Brain pericyte (primary cell): ENCODE results near the gene SVOP.

ENCODE experiments used
- DNase-seq: peaks from one replicate; pipeline ENCODE4 v3.0.0-alpha.2; 2012; ENCODE audit warnings: low read depth, low spot score

Gene SVOP

DNA sequence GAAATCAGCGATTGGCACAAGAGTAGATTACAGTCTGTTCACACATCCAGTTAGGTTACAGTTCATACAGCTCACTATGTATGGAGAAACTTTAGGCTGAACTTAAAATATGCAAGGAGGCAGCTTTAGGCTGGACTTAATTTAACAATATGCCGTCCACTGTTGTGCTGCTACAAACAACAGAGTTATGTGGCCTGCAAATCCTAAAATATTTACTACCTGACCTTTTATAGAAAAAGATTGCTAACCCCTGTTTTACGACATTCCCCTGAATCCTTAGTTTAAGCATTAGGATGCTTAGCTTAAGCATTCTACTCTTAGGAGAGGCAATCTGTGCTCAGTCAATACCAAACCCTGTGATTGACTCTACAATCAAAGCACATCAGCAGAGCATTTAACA lies 90.1 kb downstream of the SVOP start:
- no peak for DNase-seq

DNA sequence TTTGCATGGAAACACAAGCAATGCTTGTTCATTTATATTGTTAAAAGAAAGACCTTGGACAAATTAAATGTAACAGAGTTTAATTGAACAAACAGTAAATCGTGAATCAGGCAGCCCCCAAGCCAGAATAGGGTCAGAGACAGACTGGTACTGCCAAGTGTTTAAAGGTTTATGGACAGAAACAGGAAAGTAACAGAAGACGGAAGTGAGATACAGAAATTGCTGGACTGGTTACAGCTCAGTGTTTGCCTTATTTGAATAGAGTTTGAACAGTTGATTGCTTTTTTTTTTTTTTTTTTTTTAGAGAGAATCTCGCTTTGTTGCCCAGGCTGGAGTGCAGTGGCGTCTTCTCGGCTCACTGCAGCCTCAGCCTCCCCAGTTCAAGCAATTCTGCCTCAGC lies 90.7 kb downstream of the SVOP start:
- no peak for DNase-seq

DNA sequence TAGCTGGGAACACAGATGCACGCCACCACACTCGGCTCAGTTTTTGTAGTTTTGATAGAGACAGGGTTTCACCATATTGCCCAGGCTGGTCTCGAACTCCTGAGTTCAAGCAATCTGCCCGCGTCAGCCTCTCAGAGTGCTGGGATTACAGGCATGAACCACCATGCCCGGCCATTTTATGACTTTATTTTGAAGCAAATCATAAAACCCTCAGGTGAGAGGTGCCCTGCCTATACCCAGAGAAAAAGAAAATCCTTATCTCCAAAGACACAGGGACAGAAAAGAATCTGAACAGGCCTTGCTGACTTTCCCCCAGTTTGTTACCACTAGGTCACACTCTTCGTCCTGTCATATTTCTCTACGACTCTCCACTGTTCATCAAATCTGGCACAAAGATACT lies 92.2 kb downstream of the SVOP start:
- DNase-seq, result no peak

DNA sequence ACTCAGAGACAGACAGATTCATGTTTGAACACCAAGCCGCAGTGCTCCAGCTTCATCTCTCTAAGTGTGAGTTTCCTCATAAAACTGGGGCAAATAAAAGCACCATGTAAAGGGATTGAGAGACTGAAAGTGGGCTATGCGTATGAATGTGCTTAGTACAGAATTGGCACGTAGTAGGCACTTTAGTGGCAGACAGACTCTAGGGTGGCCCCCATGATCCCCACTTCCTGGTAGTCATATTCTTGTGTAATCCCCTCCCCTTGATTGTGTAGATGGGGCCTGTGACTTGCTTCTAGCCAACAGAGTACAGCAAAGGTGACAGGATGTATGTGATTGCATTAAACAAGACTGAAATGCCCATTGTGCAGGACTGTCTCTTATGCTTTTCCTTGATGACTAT lies 98.0 kb downstream of the SVOP start:
- DNase-seq, result no peak

DNA sequence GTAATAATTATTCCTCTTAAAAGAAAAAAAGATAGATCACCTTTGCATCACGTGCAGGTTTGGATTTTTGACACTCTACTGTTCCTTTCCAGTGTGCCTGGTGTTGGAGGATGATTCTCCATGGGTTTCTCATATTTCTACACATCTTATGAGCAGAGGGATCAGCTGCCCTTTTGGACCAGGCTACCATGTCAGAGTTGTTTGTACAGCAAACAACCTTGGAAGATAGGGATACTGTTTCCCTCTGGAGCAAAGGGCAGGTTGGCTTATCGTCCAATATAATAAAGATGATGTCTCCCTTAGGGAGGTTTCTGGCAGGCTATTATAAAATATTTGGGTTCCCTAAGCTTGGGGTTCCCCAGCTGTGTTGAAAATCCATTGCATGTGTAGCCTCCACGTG lies 98.9 kb downstream of the SVOP start:
- no peak for DNase-seq

DNA sequence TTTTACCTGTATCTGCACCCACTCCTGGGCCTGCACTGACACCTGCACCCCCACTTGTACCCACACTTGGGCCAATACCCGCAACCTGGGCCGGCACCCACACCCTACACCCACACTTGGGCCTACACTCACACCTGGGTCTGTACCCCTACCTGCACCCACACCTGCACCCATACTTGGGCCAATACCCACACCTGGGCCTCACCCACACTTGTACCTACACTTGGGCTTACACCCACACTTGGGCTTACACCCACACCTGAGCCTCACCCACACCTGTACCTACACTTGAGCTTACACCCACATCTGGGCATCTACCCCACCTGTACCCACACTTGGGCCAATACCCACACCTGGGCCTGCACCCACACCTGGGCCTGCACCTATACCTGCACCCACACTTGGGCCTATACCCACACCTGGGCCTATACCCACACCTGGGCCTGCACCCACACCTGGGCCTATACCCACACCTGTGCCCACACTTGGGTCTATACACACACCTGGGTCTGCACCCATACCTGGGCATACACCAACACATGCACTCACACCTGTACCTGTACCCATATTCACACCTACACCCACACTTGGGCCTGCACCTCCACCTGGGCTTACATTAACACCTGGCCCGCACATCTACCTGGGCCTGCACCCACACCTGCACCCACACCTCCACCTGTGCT lies 101.8 kb downstream of the SVOP start:
- DNase-seq, result no peak

DNA sequence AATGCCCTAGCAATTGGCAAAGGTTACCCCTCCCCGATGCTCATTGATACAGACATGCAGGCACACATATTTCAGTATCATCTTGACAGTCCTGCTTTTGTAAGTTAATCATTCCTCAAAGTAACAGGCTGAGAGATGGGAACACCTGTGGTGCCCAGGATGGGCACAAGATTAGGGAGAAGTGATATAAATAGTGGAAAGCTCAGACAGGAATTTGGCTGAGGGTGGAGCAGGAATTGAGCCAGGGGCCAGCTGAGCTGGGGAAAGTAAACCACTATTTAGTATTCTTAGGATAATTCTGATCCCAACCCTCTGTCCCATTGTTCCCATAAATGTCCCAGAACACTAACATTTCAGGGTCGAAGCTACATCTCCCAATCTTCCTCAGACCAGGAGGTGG lies 102.7 kb downstream of the SVOP start:
- no peak for DNase-seq

DNA sequence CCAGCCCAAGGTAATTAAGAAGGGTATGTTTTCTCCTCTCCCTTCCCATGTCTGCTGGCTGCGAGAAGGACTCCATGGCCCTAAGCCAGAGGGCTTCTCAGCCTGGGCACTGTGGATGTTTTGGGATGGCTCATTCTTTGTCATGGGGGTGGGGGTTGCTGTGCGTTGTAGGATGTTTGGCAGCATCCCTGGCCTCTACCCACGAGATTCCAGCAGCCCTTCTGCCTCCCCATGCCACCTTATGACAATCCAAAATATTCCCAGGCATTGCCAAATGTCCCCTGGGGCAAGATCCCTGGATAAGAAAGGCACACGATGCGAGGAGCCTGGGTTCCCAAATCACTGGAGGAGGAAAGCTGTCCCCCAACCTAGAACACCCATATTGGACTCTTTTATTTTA lies 104.5 kb downstream of the SVOP start:
- DNase-seq, result no peak

DNA sequence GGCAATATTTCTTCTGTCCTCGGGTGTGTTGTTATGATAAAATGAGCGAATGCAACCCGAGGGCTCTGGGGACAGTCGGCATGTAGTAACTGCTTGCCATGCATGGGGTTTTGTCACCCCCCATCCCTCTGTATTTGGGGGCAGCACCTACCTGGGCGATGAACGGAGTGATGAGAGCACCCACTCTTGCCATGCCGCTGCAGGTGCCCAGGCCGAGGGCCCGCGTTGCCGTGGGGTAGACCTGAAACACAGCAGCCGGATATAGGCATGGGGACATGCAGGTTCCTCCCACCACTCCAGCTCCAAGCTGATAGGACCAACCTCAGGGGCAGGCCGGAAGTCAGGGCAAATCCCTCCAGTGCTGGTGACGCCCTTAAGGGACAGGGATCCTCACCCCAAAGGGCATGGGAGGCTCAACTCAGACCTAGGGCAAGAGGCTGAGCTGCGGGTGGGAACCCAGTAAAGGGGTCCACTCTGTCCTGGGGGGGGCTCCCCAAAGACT lies 105.2 kb downstream of the SVOP start:
- no peak for DNase-seq

DNA sequence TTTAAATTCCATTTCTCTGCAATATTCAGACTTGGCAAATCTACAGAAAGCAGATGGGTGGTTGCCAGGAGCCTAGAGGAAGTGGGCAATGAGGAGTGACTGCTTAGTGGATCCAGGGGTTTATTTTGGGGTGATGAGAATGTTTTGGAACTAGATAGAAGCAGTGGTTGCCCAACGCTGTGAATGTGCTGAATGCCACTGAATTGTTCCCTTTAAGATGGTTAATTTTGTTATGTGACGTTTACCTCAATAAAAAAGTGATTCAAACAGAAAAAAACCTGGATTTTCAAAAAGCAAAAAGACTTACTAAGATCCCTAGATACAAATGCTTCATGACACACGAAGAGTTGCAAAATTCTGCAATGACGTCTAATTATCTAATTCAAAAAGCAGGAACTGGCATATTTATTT lies 106.7 kb downstream of the SVOP start:
- no peak for DNase-seq

DNA sequence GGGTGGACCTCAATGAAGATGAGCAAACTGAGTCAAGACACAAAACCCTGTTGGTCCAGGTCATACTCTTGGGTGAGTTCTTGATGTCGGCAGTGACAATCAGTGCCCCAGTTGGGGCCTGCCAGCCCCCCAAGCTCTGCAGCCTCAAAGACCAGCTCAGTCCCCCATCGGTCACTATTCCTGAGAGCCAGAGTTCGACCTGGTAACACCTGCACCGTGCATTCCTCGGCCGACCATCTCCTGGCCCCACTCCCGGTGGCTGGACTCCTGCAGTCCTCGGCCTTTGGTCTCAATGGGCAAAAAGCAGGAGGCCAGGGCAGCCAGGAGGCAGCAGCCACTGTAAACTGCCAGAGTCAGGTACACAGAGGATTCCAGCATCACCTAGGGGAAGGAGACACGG lies 108.5 kb downstream of the SVOP start:
- DNase-seq, result no peak

DNA sequence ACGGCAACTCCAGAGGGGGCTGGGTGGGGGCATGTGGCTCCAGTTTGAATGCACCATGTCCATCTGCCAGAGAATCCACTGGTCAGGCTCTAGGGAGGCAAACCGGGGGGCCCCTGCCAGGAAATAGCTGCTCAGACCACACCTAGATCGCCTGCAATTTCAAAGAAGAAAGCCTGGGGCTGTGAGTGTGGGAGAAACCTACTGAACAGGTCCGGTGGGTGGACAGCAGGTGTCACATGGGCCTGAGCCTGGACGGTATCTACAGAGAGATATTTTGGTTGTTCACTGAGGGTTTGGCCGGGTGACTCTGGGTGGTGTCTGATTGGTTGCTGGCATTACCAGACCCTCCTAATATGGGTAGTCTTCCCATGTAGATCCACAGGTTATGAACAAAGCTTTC lies 109.0 kb downstream of the SVOP start:
- no peak for DNase-seq

DNA sequence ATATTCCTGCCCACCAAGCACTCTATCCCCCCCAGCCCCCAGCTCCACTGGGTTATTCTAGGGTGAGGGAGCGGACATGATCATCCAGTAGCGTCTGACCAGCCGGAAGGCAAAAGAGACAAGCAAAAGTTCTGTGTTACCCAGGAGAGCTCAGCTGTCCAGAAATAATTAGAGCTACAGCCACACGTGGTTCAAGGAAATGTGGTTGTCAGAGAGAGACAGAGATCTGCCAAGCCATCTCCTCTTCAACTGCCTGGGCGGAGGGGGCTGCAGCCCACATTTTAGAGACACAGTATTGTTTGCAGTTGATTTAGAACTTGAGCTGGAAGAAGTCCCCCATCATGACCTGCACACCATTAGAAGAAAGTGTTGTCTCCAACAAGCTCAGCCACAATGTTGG lies 110.5 kb downstream of the SVOP start:
- no peak for DNase-seq

DNA sequence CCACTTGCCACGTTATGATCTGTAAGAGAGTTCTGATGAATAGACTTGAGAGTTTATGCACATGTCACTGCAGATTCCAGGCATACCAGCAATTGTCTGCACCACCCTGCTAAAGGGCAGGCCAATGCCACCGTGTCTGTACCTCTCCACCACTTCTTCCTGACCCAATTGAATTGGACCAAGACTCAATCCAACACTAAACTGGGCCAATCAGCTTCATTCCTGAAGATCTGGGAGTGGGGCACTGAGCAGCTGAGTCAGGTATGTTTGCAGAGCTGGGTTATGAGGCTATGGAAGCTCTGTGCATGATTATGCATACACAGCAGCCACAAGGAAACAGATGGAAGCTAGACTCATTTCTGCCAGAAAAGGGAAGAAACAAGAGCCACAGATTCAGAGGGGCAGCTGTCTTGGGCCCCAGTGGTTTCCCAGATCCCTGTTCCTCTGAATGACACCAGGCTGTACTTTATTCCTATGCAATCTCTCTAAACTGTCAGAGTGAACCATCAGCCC lies 113.0 kb downstream of the SVOP start:
- no peak for DNase-seq

DNA sequence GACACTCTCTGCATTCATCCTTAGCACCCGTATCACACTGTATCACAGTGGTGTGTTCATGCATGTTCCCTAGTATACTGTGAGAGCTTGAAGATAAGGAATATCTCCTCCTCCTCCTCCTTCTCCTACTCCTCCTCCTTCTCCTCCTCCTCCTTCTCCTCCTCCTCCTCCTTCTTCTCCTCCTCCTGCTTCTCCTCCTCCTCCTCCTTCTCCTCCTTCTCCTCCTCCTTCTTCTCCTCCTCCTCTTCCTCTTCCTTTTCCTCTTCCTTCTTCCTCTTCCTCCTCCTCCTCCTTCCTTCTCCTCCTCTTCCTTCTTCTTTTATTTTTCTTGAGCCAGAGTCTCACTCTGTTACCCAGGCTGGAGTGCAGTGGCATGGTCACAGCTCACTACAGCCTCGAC lies 113.9 kb downstream of the SVOP start:
- DNase-seq, result no peak

DNA sequence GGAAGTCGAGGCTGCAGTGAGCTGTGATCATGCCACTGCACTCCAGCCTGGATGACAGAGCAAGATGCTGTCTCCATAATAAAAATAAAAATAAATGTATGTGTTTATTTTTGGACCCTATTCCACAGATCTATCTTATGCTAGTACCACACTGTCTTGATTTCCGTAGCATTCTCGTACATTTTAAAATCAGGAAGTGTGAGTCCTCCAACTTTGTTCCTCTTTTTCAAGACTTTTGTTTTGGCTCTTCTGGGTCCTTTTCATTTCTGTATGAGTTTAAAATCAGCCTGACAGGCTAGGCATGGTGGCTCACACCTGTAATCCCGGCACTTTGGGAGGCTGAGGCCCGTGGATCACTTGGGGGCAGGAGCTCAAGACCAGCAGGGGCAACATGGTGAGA lies 115.1 kb downstream of the SVOP start:
- no peak for DNase-seq

DNA sequence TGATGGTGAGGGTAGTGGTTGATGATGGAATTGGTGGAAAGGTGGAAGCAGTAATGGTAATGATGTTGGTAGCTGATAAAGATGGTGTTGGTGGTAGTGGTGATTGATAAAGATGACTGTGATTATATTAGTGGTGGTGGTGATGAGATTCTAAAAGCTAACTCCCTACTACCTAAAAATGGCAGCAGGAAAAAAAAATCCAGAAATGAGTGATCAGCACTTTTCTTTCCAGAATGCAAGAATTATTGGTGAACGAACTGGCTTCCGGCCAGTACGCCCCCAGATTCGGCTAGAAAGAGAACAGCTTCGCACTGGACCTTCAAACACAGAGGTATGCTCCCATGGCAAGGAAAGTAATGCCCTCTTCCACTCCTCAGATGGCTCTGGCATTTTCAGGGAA lies 121.7 kb downstream of the SVOP start:
- DNase-seq, result no peak

DNA sequence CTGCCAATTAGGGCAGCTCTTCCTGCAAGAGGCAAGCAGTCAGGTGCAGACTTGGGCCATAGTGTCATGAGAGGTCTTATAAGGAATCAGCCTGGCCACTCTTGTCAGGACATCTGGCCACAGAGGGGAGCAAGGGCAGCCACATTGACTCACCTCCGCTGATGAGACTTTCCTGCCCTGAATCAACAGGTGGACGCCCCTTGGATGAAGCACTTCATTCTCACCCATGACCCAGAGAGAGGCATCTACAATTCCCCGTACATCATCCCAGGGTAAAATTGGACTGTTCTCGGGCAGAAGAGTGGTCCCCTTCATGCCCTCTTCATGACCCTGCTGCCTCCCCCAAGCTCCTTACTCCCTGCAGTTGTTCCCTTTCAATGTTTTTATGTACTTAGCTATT lies 124.1 kb downstream of the SVOP start:
- no peak for DNase-seq

DNA sequence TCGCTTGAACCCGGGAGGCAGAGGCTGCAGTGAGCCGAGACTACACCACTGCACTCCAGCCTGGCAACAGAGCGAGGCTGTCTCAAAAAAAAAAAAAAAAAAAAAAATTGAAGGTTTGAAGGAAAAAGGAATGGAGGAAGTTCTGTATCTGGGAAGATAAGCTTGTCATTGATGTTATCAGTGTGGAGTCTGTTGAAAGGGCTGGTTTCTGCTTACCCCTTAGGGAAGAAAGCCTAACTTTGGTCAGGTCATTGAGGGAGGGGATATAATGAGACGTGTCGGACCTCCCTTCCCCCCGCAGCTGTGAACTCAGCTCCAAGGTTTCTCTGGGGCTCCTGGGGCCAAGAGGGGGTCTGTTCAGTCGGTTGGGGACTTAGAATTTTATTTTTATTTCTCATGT lies 124.5 kb downstream of the SVOP start:
- DNase-seq, result no peak

DNA sequence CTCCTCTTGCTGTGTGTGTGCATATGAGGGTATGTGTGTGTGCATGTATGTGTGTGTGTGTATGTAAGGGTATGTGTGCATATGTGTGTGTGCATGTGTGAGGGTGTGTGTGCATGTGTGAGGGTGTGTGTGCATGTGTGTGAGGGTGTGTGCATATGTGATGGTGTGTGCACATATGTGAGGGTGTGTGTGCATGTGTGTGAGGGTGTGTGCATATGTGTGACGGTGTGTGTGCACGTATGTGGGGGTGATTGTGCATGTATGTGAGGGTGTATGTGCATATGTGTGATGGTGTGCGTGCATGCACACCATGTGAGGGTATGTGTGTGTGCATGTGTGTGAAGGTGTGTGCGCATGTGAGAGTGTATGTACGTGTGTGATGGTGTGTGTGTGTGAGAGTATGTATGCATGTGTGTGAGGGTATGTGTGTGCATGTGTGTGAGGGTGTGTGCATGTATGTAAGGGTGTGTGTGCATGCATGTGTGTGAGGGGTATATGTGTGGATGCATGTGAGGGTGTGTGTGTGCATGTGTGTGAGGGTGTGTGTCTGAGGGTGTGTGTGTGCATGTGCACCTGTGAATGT lies 125.6 kb downstream of the SVOP start:
- DNase-seq, result no peak

DNA sequence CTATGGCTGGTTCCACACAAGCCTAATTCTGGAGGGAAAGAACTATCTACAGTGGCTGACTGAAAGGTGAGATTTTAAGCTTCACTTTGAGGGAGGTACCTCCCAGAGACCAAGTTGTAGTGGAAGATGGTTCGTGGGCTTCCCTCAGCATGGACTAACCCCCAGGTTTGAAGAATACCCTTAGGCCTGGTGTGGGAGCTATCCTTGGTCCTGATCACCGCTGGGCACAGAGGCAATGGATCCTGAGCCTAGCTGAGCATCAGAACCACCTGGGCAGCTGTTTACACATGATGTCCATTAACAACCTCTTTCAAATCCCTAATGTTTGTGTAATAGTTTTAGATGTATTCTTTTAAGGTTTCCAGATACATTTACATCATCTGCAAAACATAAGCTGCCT lies 130.7 kb downstream of the SVOP start:
- no peak for DNase-seq

DNA sequence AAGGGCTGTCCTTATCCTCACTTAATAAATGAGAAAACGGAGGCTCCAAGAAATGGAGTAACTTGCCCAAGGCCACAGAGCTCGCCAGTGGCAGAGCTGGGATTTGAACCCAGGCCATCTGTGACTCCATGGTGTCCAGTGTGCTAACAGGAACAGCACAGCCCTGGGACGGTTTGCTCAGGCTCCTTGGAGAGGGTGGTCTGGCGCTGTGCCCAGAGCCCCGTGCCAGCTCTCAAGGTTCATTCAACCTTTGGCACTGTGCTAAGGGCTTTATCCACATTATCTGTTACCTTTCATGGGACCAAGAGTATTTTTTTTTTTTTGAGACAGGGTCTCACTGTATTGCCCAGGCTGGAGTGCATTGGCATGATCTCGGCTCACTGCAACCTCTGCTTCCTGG lies 132.8 kb downstream of the SVOP start:
- DNase-seq, result no peak

DNA sequence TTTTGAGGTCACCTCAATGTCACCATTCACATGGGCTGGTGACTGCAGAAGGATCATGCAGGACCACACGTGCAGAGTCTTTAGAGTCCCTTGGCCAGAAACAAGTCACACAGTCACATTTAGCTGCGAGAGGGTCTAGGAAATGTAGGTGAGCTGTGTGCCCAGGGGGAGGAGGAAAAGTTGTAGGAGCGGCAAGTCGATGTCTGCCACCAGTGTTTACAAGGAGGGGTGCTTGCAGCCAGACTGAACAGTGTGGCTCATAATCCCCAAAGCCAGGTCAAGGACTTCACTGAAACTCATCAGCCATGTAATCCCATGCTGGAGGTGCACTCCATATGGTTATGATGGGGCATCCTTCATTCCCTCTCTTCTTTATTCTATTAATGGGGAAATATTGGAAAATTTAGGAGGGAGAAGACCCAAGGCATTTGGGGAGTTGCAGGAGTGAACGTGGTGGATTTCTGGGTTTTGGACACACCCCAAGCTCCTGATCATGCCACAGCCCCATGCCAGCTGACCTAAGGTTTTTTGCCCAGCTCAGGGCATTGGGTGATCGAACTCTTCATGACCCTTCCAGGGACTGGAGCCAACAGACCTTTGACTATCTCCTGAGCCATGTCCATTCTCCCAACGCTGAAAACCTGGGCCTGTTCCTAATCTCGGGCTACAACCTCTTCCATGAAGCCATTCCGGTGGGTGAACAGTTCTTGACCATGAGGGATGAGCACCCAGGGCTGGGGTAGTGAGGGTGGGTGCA lies 133.8 kb downstream of the SVOP start:
- no peak for DNase-seq
